BJ (cell line): Measurements from ENCODE around the gene GABRP. TPM values are rescaled to one million over a fixed set of nuclear protein-coding genes. Genes with fewer than 3 reads are reported as not detected.

Experiments
- CTCF ChIA-PET: fragments of 350-600 bp; formaldehyde crosslinking; extraction: SDS; loops from one replicate; lab custom pipeline; 2021; ENCODE audit warnings: antibody characterized with exemption, inconsistent platforms; lab: Yijun Ruan, JAX
- POLR2A ChIA-PET: fragments of 300-600 bp; sonication (Branson Sonifier 250); formaldehyde crosslinking; extraction: SDS; loops from one replicate; lab custom pipeline; 2021; ENCODE audit warnings: antibody characterized with exemption; lab: Charles Lee
- DNase-seq: peaks from one replicate; pipeline ENCODE4 v3.0.0-alpha.2; 2011; ENCODE audit warnings: low read depth
- H3K27me3 ChIP-seq: 2 replicates; pipeline ENCODE4 v1.6.0; 2011; ENCODE audit warnings: low read length; ENCODE audit not compliant: control insufficient read depth, insufficient read depth
- H3K36me3 ChIP-seq: 2 replicates; pipeline ENCODE4 v1.5.1; 2011; ENCODE audit warnings: low read length; ENCODE audit not compliant: control insufficient read depth, insufficient read depth
- H3K4me3 ChIP-seq: 2 replicates; pipeline ENCODE4 v1.5.1; 2011; ENCODE audit warnings: low read depth, mild to moderate bottlenecking, control low read depth, low read length
- CTCF ChIP-seq: IDR thresholded peaks from 2 replicates; pipeline ENCODE4 v1.5.1; 2011; ENCODE audit warnings: low read depth, mild to moderate bottlenecking, control low read depth, inconsistent platforms, low read length, moderate library complexity; ENCODE audit not compliant: insufficient read depth
- polyA plus RNA-seq: library from polyadenylated mRNA; depleted of rRNA; stranded (reverse); fragments of >200 nt; gene quantifications from 2 replicates; pipeline ENCODE4 v1.2.3, GENCODE V29; 2011

Gene GABRP
- polyA plus RNA-seq, 1 experiment: not detected

GRCh38 chr5:170740551-170741205, 42.8 kb upstream of the GABRP start:
- no peak overlapping the region for H3K4me3 ChIP-seq
- peaks cover 4% of the 10 kb centered on the region; the same call in 1 of the 2 replicates for H3K27me3 ChIP-seq
- no peak for TF ChIP-seq CTCF
- no peaks in the 10 kb centered on the region for H3K36me3 ChIP-seq
- DNase-seq: no peak
- CTCF ChIA-PET: interaction anchor here (10.9 kb wide), 1 partner anchor 50 kb away, joined by 220 read pairs; no protein-coding TSS in a partner anchor
- POLR2A ChIA-PET: no interaction called here

GRCh38 chr5:170741801-170742200, 41.7 kb upstream of the GABRP start:
- ChIA-PET CTCF (interaction anchor here (10.9 kb wide), 1 partner anchor 49 kb away, joined by 220 read pairs; no protein-coding TSS in a partner anchor), POLR2A (no interaction called here)
- Histone ChIP-seq H3K36me3 (no peaks in the 10 kb centered on the region), H3K4me3 (no peak overlapping the region), H3K27me3 (peaks cover 4% of the 10 kb centered on the region; the same call in 1 of the 2 replicates)
- no peak for DNase-seq
- TF ChIP-seq CTCF: no peak

- TF ChIP-seq CTCF: no peak
- H3K36me3 ChIP-seq: no peaks in the 10 kb centered on the region
- peaks cover 5% of the 10 kb centered on the region; the same call in 1 of the 2 replicates for H3K27me3 ChIP-seq
- DNase-seq: no peak
- ChIA-PET CTCF (interaction anchor here (0.7 to 10.9 kb wide), 13 partner anchors 9 to 599 kb away, joined by 3 to 220 read pairs (median 3); no protein-coding TSS in a partner anchor), POLR2A (no interaction called here)
- H3K4me3 ChIP-seq: no peak overlapping the region
Observed at GRCh38 chr5:170743876-170744212, 39.7 kb upstream of the GABRP start.

GRCh38 chr5:170745481-170746071, 37.9 kb upstream of the GABRP start:
- ChIA-PET CTCF (interaction anchor here (0.9 to 10.9 kb wide), 15 partner anchors 11 to 597 kb away, joined by 3 to 220 read pairs (median 7); no protein-coding TSS in a partner anchor), POLR2A (no interaction called here)
- DNase-seq: no peak
- H3K4me3 ChIP-seq: no peak overlapping the region
- peaks cover 5% of the 10 kb centered on the region; the same call in 1 of the 2 replicates for H3K27me3 ChIP-seq
- H3K36me3 ChIP-seq: no peaks in the 10 kb centered on the region
- TF ChIP-seq CTCF: no peak
